ENCODE results near the gene HHAT. TPM values are rescaled to one million over a fixed set of nuclear protein-coding genes. Genes with fewer than 3 reads are reported as not detected.

The HHAT gene
- total RNA-seq, 1 donor from 2014 or later: 6.9 TPM

DNA sequence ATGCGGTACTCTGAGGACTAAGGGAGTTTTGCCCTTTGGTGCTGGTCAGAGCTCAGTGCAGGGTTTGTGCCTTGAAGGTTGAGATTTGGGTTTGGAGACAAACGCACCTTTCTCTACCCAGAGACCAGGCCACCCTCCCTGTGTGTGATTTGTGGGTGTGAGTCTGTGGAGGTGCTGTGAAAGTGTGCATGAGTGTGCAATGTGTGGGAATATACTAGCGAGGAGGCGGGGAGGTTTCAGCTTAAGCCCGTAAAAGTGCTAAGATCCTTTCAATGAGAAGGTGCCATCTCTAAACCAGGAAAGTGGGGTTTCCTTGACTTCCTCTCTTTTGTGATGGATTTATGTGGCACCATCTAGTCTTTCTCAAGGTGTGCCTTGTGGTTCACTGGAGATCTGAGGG is 225.7 kb downstream of the HHAT start:
- Mint-ChIP-seq H3K4me3 (no peak overlapping the region), H3K36me3 (ENCODE audit: low read depth) (no peaks in the 10 kb centered on the region), H3K27me3 (ENCODE audit: low read depth) (no peaks in the 10 kb centered on the region), H3K9me3 (no peaks in the 10 kb centered on the region), H3K4me1 (no peaks in the 10 kb centered on the region), H3K27ac (ENCODE audit: unreplicated experiment) (no peak overlapping the region)
- no peak for DNase-seq (ENCODE audit: low read depth, low spot score)
- TF ChIP-seq, protein P1, sequence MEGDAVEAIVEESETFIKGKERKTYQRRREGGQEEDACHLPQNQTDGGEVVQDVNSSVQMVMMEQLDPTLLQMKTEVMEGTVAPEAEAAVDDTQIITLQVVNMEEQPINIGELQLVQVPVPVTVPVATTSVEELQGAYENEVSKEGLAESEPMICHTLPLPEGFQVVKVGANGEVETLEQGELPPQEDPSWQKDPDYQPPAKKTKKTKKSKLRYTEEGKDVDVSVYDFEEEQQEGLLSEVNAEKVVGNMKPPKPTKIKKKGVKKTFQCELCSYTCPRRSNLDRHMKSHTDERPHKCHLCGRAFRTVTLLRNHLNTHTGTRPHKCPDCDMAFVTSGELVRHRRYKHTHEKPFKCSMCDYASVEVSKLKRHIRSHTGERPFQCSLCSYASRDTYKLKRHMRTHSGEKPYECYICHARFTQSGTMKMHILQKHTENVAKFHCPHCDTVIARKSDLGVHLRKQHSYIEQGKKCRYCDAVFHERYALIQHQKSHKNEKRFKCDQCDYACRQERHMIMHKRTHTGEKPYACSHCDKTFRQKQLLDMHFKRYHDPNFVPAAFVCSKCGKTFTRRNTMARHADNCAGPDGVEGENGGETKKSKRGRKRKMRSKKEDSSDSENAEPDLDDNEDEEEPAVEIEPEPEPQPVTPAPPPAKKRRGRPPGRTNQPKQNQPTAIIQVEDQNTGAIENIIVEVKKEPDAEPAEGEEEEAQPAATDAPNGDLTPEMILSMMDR (conservative IDR thresholded peaks at IDR 0.05): no peak

- H3K27ac Mint-ChIP-seq (ENCODE audit: unreplicated experiment): no peak overlapping the region
- no peaks in the 10 kb centered on the region for H3K36me3 Mint-ChIP-seq (ENCODE audit: low read depth)
- H3K4me1 Mint-ChIP-seq: no peaks in the 10 kb centered on the region
- H3K4me3 Mint-ChIP-seq: no peak overlapping the region
- DNase-seq (ENCODE audit: low read depth, low spot score): no peak
- H3K9me3 Mint-ChIP-seq: no peaks in the 10 kb centered on the region
- TF ChIP-seq, protein P1 (conservative IDR thresholded peaks at IDR 0.05): no peak
- no peaks in the 10 kb centered on the region for H3K27me3 Mint-ChIP-seq (ENCODE audit: low read depth)
These were observed 227.8 kb downstream of the HHAT start for GRCh38 chr1:210556475-210556874.

DNA sequence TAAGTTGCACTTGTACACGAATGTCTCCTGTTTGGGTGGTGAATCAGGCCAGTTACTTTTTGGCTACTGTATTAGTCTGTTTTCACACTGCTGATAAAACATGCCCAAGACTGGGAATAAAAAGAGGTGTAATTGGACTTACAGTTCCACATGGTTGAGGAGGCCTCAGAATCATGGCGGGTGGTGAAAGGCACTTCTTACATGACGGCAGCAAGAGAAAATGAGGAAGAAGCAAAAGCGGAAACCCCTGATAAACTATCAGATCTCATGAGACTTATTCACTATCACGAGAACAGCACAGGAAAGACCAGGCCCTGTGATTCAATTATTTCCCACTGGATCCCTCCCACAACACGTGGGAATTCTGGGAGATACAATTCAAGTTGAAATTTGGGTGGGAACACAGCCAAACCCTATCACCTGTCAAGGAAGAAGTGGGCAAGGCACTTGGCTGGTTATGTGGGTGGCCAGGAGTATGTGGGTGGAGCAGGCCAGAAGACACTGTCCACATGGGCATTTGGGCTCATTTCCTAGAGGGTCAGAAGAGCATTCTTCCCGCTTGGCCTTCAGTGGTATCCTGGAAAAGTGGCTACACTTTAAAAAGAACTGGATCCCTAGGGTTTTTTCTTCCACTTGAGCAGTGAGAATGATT is 228.8 kb downstream of the HHAT start:
- Mint-ChIP-seq H3K4me3 (no peak overlapping the region), H3K27me3 (ENCODE audit: low read depth) (no peaks in the 10 kb centered on the region), H3K9me3 (no peaks in the 10 kb centered on the region), H3K36me3 (ENCODE audit: low read depth) (no peaks in the 10 kb centered on the region), H3K27ac (ENCODE audit: unreplicated experiment) (no peak overlapping the region), H3K4me1 (no peaks in the 10 kb centered on the region)
- no peak for DNase-seq (ENCODE audit: low read depth, low spot score)
- TF ChIP-seq, protein P1 (conservative IDR thresholded peaks at IDR 0.05): no peak

DNA sequence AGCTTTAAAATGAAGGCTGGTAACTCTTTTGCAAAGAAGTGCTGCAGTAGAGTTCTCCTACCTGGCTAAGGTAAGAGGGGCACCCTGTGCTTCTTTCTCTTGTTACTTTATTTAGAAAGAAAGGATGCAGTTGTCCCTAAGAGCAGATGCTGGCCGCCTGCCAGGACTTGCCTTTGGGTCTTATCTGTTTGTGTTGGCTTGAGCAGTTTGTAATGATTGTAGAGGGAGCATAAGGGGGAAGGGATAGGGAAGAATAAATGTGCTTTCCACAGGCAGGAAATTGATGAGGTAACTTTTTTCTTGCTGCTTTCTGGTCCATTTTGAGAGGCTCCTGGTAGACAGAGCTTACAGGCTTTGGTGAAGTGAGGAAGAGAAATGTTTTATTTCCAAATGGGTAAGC is 229.6 kb downstream of the HHAT start:
- Mint-ChIP-seq H3K9me3 (no peaks in the 10 kb centered on the region), H3K4me1 (no peaks in the 10 kb centered on the region), H3K36me3 (ENCODE audit: low read depth) (no peaks in the 10 kb centered on the region), H3K27ac (ENCODE audit: unreplicated experiment) (no peak overlapping the region), H3K27me3 (ENCODE audit: low read depth) (no peaks in the 10 kb centered on the region), H3K4me3 (no peak overlapping the region)
- no peak for DNase-seq (ENCODE audit: low read depth, low spot score)
- TF ChIP-seq, protein P1 (conservative IDR thresholded peaks at IDR 0.05): no peak

DNA sequence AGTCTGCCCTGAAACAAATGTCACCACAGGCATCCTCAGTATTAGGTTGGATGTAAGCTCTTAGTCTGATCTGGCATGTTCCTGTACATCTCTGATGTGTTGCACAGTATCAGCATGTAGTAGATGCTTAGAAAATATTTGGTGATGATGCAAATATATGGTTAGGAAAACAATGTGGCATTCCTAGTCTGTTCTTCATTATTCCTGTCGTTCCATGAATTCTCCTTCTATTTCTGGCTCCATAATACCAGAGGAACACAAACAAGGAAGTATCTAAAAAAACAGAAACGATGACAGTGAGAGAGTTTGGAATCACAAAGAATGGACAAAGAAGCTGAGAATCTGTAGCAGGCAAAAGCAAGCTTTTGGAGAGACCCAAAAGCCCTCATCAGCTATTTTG is 236.6 kb downstream of the HHAT start:
- no peak for DNase-seq (ENCODE audit: low read depth, low spot score)
- Mint-ChIP-seq H3K9me3 (no peaks in the 10 kb centered on the region), H3K27me3 (ENCODE audit: low read depth) (no peaks in the 10 kb centered on the region), H3K27ac (ENCODE audit: unreplicated experiment) (no peak overlapping the region), H3K4me3 (no peak overlapping the region), H3K4me1 (no peaks in the 10 kb centered on the region), H3K36me3 (ENCODE audit: low read depth) (no peaks in the 10 kb centered on the region)
- TF ChIP-seq, protein P1 (conservative IDR thresholded peaks at IDR 0.05): no peak

Data from neural crest cell (in vitro differentiated cells).